ENCODE measurements around the gene SYNPR.

The SYNPR gene

DNA sequence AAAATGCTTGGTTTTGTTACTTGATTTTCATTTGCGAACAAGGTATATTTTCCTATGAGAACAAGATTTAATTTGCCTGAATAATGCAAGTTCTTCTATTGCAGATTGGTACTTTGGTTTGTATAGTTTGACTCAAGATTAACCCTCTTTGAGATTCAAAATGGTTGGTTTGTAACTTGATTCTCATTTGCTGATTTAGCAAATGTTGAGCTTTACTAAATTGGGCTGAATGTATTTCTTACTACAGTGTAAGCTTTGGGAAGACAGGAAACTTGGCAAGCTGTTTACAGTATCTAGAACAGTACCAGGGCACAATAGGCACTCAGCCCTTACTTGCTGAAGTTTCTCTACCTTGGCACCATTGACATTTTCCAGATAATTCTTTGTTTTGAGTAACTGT, 3.7 kb upstream of the SYNPR start:
- no peak overlapping the region for H3K4me3 ChIP-seq (ENCODE audit: control insufficient read depth, low read depth, low read length)
- TF ChIP-seq, protein P1, sequence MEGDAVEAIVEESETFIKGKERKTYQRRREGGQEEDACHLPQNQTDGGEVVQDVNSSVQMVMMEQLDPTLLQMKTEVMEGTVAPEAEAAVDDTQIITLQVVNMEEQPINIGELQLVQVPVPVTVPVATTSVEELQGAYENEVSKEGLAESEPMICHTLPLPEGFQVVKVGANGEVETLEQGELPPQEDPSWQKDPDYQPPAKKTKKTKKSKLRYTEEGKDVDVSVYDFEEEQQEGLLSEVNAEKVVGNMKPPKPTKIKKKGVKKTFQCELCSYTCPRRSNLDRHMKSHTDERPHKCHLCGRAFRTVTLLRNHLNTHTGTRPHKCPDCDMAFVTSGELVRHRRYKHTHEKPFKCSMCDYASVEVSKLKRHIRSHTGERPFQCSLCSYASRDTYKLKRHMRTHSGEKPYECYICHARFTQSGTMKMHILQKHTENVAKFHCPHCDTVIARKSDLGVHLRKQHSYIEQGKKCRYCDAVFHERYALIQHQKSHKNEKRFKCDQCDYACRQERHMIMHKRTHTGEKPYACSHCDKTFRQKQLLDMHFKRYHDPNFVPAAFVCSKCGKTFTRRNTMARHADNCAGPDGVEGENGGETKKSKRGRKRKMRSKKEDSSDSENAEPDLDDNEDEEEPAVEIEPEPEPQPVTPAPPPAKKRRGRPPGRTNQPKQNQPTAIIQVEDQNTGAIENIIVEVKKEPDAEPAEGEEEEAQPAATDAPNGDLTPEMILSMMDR (IDR thresholded peaks at IDR 0.05; ENCODE audit: control insufficient read depth, insufficient read depth, low read depth, low read length, missing control alignments), result no peak
- DNase-seq (ENCODE audit: low read depth), result no peak

DNA sequence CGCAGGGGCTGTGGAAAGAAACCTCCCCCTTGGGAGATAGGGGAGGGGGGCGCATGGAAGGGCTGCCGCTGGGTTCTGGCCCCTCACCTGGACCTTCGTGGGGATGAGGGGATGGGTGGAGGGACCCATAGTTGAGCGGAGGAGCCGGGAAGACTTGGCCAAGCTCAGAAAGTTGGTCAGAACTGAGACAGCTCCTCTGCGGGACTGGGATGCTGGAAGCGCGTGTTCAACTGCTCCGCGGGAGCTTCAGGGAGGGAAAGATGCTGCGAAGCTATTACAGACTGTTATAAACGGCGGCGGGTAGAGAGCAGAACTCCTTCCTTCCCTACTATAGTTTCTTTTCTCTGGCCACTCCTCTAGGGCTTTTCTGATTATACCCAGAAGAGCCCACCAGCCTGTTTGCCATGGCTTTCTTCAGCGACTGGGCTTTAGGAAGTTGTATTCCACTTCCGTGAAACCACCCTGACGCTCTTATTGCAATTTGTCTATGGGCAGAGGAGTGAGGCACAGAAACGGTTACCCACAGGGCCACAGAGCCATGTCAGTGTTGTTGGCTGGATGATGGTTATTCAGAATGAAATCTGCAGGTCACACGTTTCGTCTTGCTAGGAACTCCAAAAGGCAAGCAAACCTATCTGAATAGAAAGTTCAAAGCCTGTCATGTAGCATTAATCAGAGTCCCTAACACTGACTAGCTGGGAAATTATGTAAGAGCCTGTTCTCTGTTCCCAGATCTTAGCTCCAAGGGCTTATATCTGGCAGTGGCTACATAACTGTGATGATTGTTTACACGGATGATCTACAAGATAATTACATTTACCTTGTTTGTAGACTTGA, 1.1 kb downstream of the SYNPR start:
- DNase-seq (ENCODE audit: low read depth), result no peak
- no peak overlapping the region for H3K4me3 ChIP-seq (ENCODE audit: control insufficient read depth, low read depth, low read length)
- TF ChIP-seq, protein P1 (IDR thresholded peaks at IDR 0.05; ENCODE audit: control insufficient read depth, insufficient read depth, low read depth, low read length, missing control alignments), result no peak

DNA sequence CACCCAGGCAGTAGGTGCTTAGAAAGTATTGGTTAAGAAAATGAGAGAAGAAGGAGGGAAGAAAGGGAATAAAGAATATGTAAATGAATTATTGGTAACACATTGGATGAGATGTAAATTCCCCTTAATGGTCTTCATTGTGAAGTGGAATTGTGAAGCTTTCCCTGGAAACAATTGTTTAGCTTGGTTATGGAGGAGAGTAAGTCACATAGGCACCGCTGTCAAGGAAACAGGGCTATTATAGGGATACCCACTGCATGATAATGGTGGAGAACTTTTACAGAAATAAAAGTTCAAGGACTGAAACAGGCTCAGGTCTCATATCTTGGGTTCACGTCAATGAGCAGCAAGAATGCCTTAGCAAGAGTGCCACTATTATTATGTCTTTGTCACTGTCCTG, 9.5 kb downstream of the SYNPR start:
- TF ChIP-seq, protein P1 (IDR thresholded peaks at IDR 0.05; ENCODE audit: control insufficient read depth, insufficient read depth, low read depth, low read length, missing control alignments), result no peak
- no peak for DNase-seq (ENCODE audit: low read depth)
- H3K4me3 ChIP-seq (ENCODE audit: control insufficient read depth, low read depth, low read length), result no peak overlapping the region

DNA sequence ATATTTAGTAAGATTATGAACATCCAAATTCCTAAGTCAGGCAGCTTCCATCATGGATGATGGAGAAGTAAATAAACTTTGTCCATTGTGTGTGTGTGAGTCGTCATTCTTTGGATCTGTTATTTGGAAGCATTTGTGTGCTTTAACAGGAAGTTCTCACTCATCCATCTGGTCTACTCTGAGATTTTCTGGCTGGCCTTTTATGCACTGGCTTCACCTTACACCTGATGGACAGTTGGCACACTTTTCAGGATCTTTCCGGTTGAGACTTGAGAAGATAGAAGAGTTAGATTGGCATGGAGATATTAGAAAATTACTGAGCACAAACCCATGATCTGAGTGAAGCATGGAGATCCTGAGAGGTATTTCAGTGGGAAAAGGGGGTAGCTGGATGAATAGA, 12.6 kb downstream of the SYNPR start:
- DNase-seq (ENCODE audit: low read depth), result no peak
- TF ChIP-seq, protein P1 (IDR thresholded peaks at IDR 0.05; ENCODE audit: control insufficient read depth, insufficient read depth, low read depth, low read length, missing control alignments), result no peak
- H3K4me3 ChIP-seq (ENCODE audit: control insufficient read depth, low read depth, low read length), result no peak overlapping the region

DNA sequence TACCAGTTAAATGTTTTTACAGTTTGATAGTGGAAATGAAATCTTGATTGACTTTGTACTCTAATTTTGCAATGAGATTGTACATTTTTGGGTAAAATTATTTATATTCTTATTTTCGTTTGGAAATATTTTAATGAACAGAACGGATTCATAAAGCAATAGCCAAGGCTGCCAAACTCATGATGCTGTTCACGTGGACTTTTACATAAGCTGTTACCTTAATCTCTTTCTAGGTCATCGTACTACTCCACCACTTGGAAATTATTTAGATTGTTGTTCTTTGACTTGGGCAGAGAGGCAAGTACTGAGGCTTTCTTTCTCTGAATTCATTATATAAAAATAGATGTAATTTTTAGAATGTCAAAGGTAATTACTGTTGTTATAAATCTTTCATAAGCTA, 16.2 kb downstream of the SYNPR start:
- H3K4me3 ChIP-seq (ENCODE audit: control insufficient read depth, low read depth, low read length), result no peak overlapping the region
- DNase-seq (ENCODE audit: low read depth), result no peak

DNA sequence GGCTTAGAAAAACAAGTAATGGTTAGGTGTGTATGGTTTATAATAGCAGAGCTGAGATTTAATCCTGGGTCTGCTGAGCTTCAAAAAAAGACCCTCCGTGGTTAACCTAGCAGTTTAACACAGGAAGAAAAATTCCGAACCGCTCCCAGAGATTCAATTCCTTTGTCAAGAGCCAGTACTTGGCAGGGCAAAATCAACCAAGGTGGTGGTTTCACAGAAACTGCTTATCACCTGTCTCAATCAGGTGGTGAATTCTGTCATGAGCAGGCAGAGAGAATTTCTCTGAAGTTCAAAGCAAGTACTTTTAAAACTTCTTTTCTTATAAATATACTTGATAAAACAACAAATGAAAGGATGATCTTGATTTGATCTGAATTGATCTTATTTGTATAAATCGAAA, 17.2 kb downstream of the SYNPR start:
- TF ChIP-seq, protein P1 (IDR thresholded peaks at IDR 0.05; ENCODE audit: control insufficient read depth, insufficient read depth, low read depth, low read length, missing control alignments), result no peak
- H3K4me3 ChIP-seq (ENCODE audit: control insufficient read depth, low read depth, low read length), result no peak overlapping the region
- DNase-seq (ENCODE audit: low read depth), result no peak

More for the DNA sequence above, 16.2 kb downstream of the SYNPR start:
- TF ChIP-seq, protein P1 (IDR thresholded peaks at IDR 0.05; ENCODE audit: control insufficient read depth, insufficient read depth, low read depth, low read length, missing control alignments), result no peak
